ENCODE data around the gene TRIO.

Gene TRIO

DNA sequence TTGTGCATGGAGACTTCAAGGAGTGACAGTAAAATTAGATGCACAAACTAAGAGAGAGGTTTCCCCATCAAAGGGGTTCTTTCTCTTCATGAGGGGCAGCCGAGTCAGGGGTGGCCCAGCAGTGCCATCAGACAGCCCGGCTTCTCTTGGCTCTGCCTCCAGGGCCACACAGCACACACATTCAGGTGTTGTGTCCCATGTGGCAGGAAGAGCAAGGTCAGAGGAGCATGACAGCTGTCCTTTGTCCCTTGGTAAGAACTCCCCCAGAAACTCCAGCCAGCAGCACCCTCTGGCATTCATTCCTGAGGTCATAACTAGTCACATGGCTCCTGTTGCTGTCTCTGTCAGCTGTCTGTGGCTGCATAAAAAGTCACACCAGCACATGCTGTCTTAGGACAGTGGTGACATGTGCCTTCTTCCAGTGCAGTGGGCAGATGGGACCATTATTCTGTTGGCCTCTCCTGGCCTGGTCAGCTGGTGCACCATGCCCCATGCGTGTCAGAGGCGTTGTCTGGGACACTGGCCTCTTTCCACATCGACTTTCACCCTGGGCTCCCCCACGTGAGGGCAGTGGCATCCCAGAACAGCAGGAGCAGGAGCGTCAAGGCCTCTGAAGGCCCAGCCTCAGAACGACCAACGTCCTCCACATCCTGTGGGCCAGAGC lies 360.0 kb downstream of the TRIO start:
- no peak for DNase-seq

DNA sequence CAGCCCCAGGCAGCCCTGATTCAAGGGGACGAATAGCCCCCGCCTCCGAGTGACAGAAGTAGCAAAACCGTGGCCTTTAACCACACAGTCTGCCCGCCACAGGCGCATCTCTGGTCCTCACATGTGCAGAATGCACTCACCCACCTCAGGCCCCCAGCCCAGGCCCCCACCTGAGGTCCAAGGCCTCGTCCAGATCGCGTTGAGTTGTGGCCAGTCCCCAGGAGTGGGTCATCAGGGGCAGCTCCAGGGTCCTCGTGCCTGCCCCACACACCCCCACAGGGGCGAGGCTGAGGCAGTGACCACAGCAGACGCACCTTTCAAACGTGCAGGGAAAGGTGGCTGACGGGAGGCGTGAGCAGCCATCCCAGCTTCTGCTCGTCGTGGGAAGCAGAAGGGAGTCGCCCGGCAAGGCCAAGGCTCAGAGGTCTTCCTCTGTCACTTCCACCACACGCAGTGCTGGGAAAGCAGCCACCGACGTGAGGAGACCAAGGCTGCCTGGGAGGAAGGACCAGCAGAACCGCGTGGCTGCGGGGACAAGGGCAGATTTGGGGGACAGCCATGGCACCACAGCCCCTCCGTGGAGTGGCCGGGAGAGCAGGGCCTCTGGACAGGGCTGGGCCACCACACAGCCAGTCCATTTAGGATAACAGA lies 360.7 kb downstream of the TRIO start:
- no peak for DNase-seq

DNA sequence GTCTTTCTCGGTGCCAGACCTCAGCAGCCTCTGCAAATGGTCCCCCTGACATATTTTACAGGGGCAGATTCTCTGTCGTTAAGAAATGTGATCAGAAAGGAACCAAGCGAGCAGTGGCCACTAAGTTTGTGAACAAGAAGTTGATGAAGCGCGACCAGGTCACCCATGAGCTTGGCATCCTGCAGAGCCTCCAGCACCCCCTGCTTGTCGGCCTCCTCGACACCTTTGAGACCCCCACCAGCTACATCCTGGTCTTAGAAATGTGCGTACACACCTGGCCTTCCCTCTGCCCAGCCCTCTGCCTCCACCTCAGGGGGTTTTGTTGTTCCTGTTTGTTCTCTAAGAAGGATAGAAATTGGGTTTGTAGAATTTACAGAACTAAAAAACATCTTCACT lies 361.2 kb downstream of the TRIO start:
- DNase-seq, result no peak

DNA sequence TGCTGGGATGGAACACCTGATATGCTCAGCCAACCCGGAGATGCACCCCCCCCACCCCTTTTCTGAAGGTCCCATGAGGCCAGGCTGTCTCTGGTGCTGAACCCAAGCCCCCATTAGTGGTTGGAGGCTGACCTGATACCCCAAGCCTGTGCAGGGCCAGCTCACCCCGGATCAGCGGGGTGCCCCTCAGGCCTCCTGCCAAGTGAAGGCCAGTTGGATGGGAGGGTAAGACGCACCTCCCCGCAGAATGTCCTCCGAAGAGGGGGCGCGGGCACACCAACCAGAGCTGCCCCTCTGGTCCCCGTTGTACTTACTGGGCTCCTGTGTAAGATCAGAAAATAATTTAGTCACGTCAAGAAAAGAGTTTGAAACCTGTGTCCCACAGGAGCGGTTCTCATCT lies 361.7 kb downstream of the TRIO start:
- DNase-seq, result no peak

DNA sequence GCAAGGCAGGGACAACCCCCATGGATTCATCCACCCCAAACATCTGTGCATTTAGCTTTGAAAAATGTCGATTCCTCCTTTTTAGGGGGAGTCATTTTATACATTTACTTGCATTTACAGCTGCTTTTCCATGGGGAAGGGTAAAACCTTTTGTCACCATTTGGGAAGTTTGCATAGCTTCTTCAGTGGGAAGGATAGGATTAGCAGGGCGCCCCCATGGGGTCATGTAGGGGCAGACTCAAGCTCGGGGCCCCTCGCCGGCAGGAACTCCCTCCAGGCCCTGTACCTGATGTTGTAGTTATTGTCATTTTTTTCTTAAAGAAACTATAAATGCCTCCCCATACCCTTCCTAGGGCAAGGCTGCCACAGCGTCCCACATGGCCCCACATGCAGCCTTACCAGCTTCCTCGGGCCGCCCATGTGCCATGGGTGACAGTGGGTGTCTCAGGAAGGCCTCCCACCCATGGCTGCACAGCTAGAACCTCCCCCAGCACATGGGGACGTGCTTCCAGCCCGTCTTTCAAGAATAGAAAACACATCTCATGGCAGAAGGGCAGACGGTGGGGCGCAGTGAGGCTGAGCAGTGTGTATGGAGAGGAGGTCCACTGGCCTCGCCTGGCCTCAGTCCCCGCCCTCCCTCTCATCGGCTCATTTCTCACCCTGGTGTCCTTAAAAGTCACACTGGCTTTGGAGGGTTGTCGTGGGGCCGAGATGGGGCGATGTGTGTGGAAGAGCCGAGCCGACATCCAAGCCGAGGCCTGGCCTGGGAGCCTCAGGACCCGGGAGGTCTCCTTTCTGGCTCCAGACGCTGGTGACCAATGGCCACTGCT lies 362.4 kb downstream of the TRIO start:
- peak in 1 of 2 experiments; percentile 26 for DNase-seq

DNA sequence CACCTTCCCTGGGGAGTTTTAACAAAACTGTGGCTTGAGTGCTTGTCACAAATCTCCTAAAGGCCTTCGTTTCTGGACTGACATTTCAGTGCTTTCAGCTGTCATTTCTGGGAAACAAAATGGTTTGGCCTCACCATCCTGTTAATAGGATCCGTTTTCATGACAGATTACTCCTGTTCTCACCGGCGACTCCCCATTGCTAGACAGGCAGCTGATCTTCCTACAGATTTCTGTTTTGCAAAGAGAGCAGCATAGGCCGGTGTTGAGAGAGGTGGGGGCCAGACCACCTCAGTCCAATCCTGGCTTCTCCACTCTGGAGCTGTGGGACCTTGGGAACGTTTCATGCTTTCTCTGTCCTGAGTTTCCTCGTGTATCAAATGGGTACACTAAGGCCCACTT lies 363.0 kb downstream of the TRIO start:
- no peak for DNase-seq

DNA sequence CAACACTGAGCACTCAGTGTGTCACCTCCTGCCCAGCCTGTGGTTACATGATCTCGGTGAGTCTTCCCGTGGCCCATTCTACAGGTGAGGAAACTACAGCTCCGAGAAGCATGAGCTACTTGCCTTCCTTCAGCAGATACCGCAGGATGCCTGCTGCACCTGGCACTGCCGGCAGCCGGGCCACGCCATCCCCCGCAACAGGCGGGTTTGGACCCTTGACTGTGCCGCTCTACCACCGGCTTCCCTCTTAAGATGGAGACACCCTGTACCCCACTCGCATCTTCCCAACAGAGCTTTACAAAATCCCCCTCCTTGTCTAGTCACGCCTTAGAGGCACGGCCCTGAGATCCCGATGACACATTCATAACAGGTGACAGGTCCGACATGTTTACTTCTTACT lies 363.5 kb downstream of the TRIO start:
- DNase-seq, result no peak

DNA sequence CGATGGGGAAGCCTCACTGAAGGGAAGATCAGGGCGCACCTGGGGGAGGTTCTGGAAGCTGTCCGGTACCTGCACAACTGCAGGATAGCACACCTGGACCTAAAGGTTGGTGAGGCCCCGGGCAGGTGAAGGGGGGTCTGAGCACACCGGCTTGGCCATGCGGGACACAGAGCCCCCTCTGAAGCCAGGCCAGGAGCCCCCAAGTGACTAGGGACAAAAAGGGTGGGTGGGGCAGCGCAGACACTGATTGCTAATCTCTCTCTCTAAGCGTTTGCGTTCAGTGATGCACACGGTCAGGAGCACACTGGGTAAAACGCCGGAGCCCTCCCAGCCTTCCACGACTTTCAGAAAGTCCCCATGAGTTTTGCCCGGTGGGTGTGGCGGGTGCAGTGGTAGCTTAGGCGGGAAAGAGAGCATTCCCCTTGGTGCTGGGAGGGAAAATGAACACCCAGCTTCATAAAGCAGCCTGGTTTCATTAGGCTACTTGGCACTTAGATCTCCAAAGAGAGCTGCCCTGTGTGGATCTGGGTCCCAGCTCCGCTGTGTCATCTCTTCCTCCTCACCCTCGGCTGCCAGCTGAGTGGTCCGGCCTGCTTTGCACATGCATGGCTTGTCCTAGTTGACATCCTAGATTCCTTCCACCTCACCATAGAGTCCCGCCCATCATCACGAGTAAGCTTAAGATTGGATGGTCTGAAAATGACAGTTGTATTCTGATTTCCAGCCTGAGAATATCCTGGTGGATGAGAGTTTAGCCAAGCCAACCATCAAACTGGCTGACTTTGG lies 364.2 kb downstream of the TRIO start:
- DNase-seq, result no peak

DNA sequence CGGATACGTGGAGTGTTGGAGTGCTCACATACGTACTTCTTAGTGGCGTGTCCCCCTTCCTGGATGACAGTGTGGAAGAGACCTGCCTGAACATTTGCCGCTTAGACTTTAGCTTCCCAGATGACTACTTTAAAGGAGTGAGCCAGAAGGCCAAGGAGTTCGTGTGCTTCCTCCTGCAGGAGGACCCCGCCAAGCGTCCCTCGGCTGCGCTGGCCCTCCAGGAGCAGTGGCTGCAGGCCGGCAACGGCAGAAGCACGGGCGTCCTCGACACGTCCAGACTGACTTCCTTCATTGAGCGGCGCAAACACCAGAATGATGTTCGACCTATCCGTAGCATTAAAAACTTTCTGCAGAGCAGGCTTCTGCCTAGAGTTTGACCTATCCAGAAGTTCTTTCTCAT lies 364.9 kb downstream of the TRIO start:
- no peak for DNase-seq

DNA sequence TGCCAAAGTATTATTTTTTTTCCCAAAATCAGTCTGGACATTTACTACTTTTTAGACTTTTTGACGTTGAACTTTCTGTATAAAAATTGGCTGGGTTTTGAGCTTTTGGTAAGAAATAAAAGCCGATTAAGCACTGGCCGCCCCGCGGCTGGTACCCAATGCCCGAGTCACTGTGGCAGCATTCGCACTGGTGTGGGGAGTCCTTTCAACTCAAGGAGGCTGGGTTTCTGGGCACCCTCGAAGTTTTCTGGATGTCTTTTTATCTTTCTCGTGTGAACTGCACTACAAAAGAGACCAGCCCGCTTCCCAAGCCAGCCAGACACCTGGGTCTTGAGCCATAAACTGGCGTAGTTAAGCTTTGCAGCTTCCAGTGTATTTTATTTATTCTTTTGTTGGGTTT lies 366.4 kb downstream of the TRIO start:
- no peak for DNase-seq

DNA sequence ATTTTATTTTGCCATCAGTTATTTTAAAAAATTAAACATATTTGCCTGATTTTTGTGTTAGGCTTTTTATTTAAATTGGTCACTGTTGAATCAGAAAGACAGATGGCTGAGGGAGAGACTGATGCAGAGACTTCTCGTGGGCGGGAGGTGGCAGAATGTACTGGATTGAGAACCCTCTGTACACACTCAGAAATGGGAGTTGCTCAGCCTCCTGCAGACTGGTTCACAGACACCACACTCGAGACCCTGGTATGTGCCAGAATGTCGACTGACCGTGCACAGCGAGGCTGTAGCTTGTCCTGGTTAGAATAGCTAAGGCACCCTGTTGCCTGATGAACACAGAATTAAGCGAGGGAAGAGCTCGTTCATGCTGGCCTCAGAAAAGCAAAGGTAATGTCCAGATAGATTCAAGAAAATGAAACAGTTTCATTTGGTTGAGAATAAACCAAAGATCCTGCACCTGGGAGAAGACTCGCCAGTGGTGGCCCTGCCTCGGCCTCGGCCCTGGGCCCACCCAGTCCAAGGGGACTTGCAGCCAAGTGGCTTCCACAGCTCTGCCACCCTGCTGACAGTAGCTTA lies 367.1 kb downstream of the TRIO start:
- DNase-seq, result no peak

DNA sequence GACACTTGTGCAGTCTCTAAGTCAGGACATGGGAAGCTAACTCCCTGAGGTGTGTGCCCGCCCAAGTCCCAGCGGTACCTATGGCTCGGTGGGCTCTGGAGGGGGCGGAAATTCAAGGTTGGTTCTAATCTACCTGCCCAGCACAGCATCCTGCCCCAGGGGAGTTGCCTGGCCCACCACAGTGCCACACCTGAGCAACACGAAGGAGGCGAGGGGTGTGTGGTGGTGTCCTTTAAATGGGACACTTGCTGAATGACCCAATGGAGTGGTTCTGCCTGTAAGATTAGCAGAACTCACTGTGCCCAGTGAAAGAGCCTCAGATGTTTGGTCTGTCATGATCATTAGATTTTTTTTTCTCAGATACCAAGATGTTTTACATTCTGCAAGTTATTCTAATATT lies 367.7 kb downstream of the TRIO start:
- DNase-seq, result no peak

DNA sequence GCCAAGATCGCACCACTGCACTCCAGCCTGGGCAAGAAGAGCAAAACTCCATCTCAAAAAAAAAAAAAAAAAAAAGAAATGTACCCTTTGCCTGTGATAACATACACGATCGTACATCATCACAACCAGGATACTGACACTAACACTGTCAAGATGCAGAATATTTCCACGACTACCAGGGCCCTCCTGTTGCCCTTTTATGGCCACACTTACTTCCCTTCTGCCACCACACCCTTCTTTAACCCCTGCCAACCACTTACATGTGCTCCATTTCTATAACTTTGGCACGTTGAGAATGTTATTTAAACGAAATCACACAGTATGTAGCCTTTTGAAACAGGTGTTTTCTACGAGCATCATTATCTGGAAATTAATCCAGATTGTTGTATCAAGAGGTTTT lies 369.4 kb downstream of the TRIO start:
- DNase-seq, result peak in 1 of 2 experiments; percentile 38

DNA sequence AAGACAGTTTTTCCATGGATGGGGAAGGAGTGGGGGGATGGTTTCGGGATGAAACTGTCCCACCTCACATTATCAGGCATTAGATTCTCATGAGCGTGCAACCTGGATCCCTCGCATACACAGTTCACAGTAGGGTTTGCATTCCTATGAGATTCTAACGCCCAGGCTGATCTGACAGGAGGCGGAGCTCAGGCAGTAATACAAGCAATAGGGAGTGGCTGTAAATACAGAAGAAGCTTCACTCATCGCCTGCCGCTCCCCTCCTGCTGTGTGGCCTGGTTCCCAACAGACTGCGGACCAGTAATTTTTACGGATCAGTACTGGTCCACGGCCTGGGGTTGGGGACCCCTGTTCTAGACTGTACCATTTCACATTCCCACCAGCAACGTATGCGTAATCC lies 370.1 kb downstream of the TRIO start:
- peak in 1 of 2 experiments; percentile 29 for DNase-seq

DNA sequence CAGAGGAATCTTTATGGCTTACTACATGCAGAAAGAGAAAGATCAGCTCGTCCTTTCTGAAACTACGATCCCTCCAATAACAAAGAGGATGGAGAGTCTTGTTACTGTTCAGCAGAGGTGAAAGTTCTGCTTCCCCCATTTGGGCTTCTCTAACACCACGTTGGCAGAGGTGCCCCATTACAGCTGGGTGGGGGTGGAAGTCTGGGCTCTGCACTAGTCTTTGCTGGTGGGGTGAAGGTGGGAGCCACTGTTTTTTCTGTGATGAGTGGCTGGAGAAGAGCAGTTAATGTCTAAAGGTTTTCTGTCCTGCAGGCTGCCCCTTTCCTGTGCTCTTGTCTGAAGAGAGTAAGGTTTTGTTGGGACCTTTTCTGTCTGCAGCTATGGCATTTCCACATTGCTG lies 373.8 kb downstream of the TRIO start:
- no peak for DNase-seq

DNA sequence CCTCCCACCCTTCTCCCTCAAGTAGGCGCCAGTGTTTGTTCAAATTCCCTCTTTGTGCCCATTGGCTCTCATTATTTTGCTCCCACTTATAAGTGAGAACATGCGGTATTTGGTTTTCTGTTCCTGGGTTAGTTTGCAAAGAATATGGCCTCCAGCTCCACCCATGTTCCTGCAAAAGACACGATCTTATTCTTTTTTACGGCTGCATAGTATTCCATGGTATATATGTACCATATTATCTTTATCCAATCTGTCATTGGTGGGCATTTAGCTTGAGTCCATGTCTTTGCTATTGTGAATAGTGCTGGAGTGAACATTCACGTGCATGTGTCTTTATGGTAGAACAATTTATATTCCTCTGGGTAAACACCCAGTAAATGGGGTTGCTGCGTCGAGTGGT lies 375.5 kb downstream of the TRIO start:
- peak in 1 of 2 experiments; percentile 31 for DNase-seq

DNA sequence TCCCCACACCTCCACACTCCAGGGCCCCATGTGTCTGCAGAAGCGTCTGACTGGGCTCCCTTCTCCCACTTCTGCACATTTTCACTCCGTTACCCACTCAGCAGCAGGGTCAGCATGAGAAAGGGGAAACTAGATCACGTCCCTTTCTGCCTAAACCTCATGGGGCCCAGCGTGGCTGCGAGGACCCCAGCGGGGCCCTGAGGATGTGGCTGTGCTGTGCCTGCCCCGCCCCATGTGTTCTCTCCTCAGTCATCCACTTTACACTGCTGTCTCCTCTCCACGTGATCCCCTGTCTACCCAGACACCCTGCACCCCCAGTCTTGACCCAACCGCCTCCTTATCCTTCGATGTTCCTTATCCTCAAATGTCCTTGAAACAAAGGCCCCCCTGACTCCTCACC lies 378.6 kb downstream of the TRIO start:
- DNase-seq, result no peak

DNA sequence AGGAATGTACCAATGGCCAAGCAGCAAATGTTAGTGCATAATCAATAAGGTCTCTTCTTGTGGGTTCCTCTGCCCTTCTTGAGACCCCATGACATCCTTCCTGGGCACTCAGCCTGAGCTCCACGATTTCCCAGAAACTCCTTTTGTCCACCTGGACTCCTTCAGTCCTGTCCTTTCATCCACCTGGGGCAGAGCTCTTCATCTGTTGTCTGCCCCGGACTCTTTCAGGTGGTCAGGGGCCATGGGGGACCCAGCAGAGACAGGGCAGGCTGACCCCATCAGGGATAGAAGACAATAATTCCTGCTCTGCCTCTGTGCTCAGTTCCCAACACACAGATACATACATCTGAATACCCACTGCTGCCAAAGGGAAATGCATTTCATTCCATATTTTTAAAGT lies 379.6 kb downstream of the TRIO start:
- DNase-seq, result no peak

DNA sequence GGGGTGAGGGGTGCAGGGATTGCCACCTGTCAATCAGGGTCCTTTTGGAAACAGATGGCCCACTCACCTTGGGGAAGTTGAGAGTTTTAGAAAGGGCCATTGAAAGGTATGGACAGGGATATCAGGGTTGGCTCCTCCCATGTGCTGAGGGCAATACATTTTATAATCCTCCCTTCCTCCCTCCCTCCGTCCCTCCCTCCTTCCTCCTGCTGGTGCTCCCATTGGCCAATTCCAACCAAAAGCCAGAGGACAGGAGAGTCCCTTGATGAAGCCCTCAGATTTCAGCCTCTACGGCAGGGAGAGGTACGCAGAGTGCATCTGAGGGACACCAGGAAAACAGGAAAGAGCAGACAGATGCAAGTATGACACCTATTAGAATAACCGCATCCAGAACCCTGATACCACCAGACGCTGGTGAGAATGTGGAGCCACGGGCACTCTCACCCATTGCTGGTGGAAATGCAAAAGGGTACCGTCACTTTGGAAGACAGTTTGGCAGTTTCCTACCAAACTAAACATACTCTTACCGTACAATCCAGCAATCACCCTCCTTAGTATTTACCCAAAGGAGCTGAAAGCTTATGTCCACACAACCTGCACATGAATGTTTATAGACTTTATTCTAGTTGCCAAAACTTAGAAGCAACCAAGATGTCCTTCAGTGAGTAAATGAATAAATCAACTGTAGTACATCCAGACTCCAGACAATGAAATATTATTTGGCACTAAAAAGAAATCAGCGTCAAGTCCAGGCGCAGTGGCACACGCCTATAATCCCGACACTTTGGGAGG lies 380.3 kb downstream of the TRIO start:
- no peak for DNase-seq

DNA sequence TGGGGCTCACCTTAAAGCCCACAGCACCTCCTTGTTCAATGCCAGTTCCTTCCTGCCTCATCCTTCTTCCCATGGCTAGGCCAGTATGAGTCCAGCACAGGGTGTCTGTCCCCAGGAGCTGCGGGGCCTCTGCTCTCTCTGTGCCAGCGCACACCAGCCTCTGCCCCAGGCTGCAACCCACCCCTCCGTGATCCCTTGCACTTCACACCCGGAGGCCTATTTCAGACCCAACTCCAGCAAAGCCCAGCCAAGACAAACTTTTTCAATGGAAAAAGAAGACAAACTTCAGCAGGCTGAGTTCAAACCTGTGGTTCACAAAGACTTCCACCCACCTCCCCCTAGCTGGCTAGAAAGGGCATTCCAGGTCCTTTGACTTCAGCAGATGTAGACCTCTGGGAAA lies 382.3 kb downstream of the TRIO start:
- DNase-seq, result no peak

DNA sequence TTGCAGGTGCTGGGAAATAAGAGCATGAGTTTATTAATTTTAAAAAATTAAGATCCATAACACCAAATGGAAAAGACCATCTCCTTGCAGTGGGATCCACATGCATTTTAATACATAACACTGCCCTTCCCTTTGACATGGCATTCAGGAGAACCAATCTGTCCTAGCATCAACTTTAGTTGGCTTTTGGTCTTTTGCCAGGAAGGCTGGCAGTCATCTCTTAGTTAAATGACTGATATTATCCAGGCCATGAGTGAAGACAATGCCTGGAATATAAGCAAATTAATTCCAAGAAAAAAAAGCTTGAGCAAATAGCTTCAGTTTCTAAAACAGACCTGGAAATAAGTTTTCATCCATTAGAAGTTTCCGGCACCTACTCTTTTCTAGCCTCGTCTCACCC lies 383.4 kb downstream of the TRIO start:
- peak in 1 of 2 experiments; percentile 26 for DNase-seq

DNA sequence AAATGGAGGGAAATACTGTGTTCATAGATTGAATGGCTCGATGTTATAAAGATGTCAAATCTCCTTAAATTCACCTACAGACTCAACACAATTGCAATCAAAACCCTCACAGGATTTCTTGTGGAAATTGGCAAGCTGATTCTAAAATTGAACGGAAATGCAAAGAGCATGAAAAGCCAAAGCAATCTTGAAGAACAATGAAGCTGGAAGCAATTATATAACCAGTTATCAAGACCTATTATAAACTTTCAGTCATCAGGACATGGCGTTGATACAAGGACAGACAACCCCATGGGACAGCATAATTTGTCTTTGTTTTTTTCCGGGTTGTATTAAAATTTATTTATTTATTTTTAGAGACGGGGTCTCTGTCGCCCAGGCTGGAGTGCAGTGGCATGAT lies 385.0 kb downstream of the TRIO start:
- peak in 1 of 2 experiments; percentile 50 for DNase-seq

All from NCI-H2081 (cell line).